Measurements from ENCODE around the gene TRPC4AP. TPM values are rescaled to one million over a fixed set of nuclear protein-coding genes. Genes with fewer than 3 reads are reported as not detected.

The TRPC4AP gene
- total RNA-seq, 1 donor, result 98.8 TPM

DNA sequence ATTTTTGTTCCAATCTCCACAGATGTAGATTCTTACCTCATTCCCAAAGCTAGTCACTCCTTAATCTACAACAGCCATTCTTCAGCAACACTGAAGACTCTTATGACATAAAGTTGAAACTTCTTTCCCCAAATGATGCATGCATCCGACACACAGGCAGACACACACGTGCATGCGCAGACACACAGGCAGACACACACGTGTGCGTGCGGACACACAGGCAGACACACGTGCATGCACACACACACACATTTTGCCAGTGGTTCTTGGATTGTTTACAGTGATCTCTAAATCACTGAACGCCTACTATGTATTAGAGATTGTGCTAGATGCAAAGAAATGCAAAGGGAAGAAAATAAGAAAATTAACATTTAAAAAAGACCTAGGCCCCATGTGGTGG, 9.0 kb upstream of the TRPC4AP start:
- Histone ChIP-seq H3K9me3 (ENCODE audit: low read depth, low read length) (no peaks in the 10 kb centered on the region), H3K79me2 (ENCODE audit: insufficient read depth, low read length) (no peaks in the 10 kb centered on the region), H3K27me3 (ENCODE audit: insufficient read depth, low read length) (no peaks in the 10 kb centered on the region), H3K4me3 (ENCODE audit: insufficient read depth, low read length) (no peak overlapping the region), H3K4me2 (ENCODE audit: insufficient read depth, low read length) (no peak overlapping the region), H2AFZ (ENCODE audit: low read length) (no peak overlapping the region), H3K27ac (ENCODE audit: low read depth, low read length) (no peak overlapping the region), H3K36me3 (ENCODE audit: insufficient read depth, low read length) (no peaks in the 10 kb centered on the region), H4K20me1 (ENCODE audit: insufficient read depth, low read length) (no peaks in the 10 kb centered on the region), H3K4me1 (ENCODE audit: insufficient read depth, low read length) (peaks cover 23% of the 10 kb centered on the region)
- TF ChIP-seq, protein P1, sequence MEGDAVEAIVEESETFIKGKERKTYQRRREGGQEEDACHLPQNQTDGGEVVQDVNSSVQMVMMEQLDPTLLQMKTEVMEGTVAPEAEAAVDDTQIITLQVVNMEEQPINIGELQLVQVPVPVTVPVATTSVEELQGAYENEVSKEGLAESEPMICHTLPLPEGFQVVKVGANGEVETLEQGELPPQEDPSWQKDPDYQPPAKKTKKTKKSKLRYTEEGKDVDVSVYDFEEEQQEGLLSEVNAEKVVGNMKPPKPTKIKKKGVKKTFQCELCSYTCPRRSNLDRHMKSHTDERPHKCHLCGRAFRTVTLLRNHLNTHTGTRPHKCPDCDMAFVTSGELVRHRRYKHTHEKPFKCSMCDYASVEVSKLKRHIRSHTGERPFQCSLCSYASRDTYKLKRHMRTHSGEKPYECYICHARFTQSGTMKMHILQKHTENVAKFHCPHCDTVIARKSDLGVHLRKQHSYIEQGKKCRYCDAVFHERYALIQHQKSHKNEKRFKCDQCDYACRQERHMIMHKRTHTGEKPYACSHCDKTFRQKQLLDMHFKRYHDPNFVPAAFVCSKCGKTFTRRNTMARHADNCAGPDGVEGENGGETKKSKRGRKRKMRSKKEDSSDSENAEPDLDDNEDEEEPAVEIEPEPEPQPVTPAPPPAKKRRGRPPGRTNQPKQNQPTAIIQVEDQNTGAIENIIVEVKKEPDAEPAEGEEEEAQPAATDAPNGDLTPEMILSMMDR (IDR thresholded peaks at IDR 0.05; ENCODE audit: extremely low read depth, low read depth, low read length), result no peak
- no peak for DNase-seq (ENCODE audit: insufficient read length, low spot score, missing footprints)

DNA sequence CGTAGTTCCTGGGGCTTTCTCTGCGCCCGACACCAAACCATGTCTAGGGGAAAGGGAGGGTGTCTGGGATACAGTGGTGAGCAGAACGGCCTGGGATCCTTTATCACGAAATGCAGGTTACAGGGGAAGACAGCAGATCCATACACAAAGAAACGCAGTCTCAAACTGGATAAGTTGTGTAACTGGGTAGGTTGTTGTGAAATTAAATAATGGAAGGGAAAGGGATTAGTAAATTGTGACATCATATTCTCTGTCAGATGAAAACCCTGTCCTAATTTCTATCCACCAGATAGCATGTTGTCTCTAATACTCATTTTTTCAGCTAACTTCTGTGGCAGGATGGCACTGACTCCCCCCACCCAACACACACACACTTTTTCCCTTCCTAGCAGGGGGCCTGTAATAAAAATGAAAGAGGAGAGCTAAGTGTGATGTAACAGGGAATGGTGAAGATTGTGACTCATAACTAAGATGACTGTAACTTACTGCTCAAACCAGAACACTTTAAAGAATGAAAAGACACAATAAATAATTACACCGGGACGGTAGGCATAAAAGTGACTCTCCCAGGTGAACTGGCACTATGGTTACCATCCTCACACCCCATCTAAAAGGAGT, 769 bp upstream of the TRPC4AP start:
- H3K27me3 ChIP-seq (ENCODE audit: insufficient read depth, low read length), result no peaks in the 10 kb centered on the region
- H3K4me1 ChIP-seq (ENCODE audit: insufficient read depth, low read length), result peaks cover 33% of the 10 kb centered on the region
- peak; percentile 77 for DNase-seq (ENCODE audit: insufficient read length, low spot score, missing footprints)
- H4K20me1 ChIP-seq (ENCODE audit: insufficient read depth, low read length), result peaks cover 28% of the 10 kb centered on the region
- H3K36me3 ChIP-seq (ENCODE audit: insufficient read depth, low read length), result peaks cover 7% of the 10 kb centered on the region
- peak overlapping the region; percentile 95 for H3K27ac ChIP-seq (ENCODE audit: low read depth, low read length)
- H3K9me3 ChIP-seq (ENCODE audit: low read depth, low read length), result no peaks in the 10 kb centered on the region
- peak overlapping the region; percentile 79 for H3K4me2 ChIP-seq (ENCODE audit: insufficient read depth, low read length)
- peak overlapping the region; percentile 95 for H3K4me3 ChIP-seq (ENCODE audit: insufficient read depth, low read length)
- TF ChIP-seq, protein P1 (IDR thresholded peaks at IDR 0.05; ENCODE audit: extremely low read depth, low read depth, low read length), result no peak
- peaks cover 42% of the 10 kb centered on the region for H3K79me2 ChIP-seq (ENCODE audit: insufficient read depth, low read length)
- peak overlapping the region; percentile 97 for H2AFZ ChIP-seq (ENCODE audit: low read length)

DNA sequence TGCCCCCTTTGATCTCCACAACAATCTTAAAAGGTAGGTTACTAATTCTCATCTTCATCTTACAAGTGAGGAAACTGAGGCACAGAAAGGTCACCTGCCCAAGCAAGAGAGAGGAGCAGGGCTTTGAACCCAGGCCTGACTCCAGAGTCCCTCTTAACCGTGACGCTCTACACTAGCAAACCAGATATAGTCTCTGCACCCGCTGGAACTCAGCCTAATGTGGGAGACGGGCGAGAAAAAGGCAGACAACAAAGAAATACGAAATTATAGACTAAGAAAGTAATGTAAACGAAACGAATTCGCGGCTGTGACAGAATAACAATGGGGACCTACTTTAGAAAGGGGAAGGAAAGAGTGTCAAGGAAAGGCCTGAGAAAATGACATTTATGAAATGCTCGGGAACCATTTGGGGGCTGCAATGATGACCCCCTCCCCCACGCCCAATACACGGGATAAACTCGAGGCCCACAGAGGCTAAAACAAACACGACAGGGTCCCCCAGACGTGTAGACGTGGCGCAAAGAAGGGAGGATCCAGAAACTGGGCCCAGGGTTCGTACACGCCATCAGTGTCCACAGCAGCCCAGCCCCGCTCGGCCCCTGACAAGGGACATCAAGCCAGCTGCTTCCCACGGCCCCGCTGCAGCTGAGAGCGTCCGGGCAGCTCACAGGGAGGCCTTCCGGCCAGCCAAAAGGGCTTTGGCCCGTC, 637 bp downstream of the TRPC4AP start:
- no peaks in the 10 kb centered on the region for H3K9me3 ChIP-seq (ENCODE audit: low read depth, low read length)
- H3K4me3 ChIP-seq (ENCODE audit: insufficient read depth, low read length), result peak overlapping the region; percentile 95
- peaks cover 56% of the 10 kb centered on the region for H3K79me2 ChIP-seq (ENCODE audit: insufficient read depth, low read length)
- DNase-seq (ENCODE audit: insufficient read length, low spot score, missing footprints), result peak; percentile 52
- H3K27me3 ChIP-seq (ENCODE audit: insufficient read depth, low read length), result no peaks in the 10 kb centered on the region
- H4K20me1 ChIP-seq (ENCODE audit: insufficient read depth, low read length), result peaks cover 41% of the 10 kb centered on the region
- H3K4me1 ChIP-seq (ENCODE audit: insufficient read depth, low read length), result peaks cover 43% of the 10 kb centered on the region
- H3K4me2 ChIP-seq (ENCODE audit: insufficient read depth, low read length), result peak overlapping the region; percentile 95
- TF ChIP-seq, protein P1 (IDR thresholded peaks at IDR 0.05; ENCODE audit: extremely low read depth, low read depth, low read length), result no peak
- peaks cover 14% of the 10 kb centered on the region for H3K36me3 ChIP-seq (ENCODE audit: insufficient read depth, low read length)
- H2AFZ ChIP-seq (ENCODE audit: low read length), result peak overlapping the region; percentile 82
- H3K27ac ChIP-seq (ENCODE audit: low read depth, low read length), result peak overlapping the region; percentile 95

Data from osteoblast (primary cell).